BLaER1 (cell line): ENCODE data around the gene TBL3.

Experiments used
- H3K27ac ChIP-seq: shearing (Covaris generic); formaldehyde crosslinking; 2 replicates; pipeline ENCODE4 v1.8.1; 2022
- H3K27me3 ChIP-seq: shearing (Covaris generic); formaldehyde crosslinking; 2 replicates; pipeline ENCODE4 v1.8.1; 2022
- H3K36me3 ChIP-seq: shearing (Covaris generic); formaldehyde crosslinking; 2 replicates; pipeline ENCODE4 v1.8.1; 2022
- H3K4me1 ChIP-seq: shearing (Covaris generic); formaldehyde crosslinking; 2 replicates; pipeline ENCODE4 v1.8.1; 2022
- H3K4me2 ChIP-seq: shearing (Covaris generic); formaldehyde crosslinking; 2 replicates; pipeline ENCODE4 v1.8.1; 2022
- H3K4me3 ChIP-seq: shearing (Covaris generic); formaldehyde crosslinking; 2 replicates; pipeline ENCODE4 v1.8.1; 2022
- H3K9ac ChIP-seq: shearing (Covaris generic); formaldehyde crosslinking; 2 replicates; pipeline ENCODE4 v1.8.1; 2022
- H3K9me3 ChIP-seq: shearing (Covaris generic); formaldehyde crosslinking; 2 replicates; pipeline ENCODE4 v1.8.1; 2022
- H4K20me1 ChIP-seq: shearing (Covaris generic); formaldehyde crosslinking; 2 replicates; pipeline ENCODE4 v1.8.1; 2022
- Cebpa-rat ChIP-seq: shearing (Covaris generic); IDR thresholded peaks from 2 replicates; pipeline ENCODE4 v1.8.1; 2022

The TBL3 gene

GRCh38 chr16:1982013-1982433 is 10.2 kb downstream of the TBL3 start:
- no peak overlapping the region for H3K9ac ChIP-seq
- no peaks in the 10 kb centered on the region for H3K9me3 ChIP-seq
- H3K4me3 ChIP-seq: no peak overlapping the region
- peaks cover 68% of the 10 kb centered on the region for H3K27me3 ChIP-seq
- H3K4me2 ChIP-seq: no peak overlapping the region
- peaks cover 42% of the 10 kb centered on the region for H3K4me1 ChIP-seq
- peaks cover 66% of the 10 kb centered on the region for H4K20me1 ChIP-seq
- no peak overlapping the region for H3K27ac ChIP-seq
- no peak for TF ChIP-seq Cebpa-rat
- H3K36me3 ChIP-seq: peaks cover 45% of the 10 kb centered on the region

GRCh38 chr16:1982991-1983543 is 11.2 kb downstream of the TBL3 start:
- no peak for TF ChIP-seq Cebpa-rat
- no peaks in the 10 kb centered on the region for H3K9me3 ChIP-seq
- peak overlapping the region; percentile 92 for H3K9ac ChIP-seq
- peaks cover 62% of the 10 kb centered on the region for H4K20me1 ChIP-seq
- no peak overlapping the region for H3K27ac ChIP-seq
- peak overlapping the region; percentile 88 for H3K4me3 ChIP-seq
- peak overlapping the region; percentile 96 for H3K4me2 ChIP-seq
- H3K4me1 ChIP-seq: peaks cover 42% of the 10 kb centered on the region
- H3K36me3 ChIP-seq: peaks cover 38% of the 10 kb centered on the region
- peaks cover 65% of the 10 kb centered on the region for H3K27me3 ChIP-seq

DNA sequence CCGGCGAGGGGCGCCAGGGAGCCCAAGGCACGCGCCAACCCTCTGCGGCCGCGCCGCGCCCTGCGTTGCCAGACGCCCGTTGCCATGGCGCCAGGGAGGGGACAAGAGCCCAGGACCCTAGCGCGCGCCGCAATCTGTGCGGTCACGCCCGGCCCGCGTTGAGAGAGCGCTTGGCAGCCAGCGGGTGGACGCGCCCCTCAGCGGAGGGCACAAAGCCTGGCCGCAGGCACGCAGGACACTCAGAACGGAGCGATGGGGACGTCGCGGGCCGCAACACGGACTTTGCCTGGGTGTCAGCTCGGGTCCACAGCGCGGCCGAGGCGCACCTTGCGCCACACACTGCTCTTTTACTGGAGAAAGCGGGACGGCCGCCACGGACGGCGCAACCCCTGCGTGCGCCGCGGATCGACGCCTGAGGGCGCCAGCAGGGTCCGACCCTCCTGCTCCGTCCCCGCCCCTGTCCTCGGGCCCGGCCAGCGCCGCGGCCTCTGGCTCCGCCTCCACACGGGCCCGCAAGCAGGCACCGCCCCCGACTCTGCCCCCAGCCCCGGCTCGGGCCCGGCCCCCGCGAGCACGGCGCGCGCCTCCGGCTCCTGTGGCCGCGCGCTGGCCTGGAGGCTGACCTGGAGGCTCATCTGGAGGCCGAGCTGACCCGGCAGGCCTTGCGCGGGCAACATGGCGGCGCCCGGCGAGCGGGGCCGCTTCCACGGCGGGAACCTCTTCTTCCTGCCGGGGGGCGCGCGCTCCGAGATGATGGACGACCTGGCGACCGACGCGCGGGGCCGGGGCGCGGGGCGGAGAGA is 11.9 kb downstream of the TBL3 start, which contains the start of gene GFER:
GFER (plus strand) TSS at position 650 of the 803 bp plus-strand sequence; CDS start at position 676, 26 bp downstream.
- H3K4me3 ChIP-seq: peak within 1 kb of the TSS; percentile 88
- H3K4me2 ChIP-seq: peak within 1 kb of the TSS; percentile 96
- no peak for TF ChIP-seq Cebpa-rat
- H3K9ac ChIP-seq: peak within 1 kb of the TSS; percentile 92
- H3K27me3 ChIP-seq: peaks cover 65% of the 10 kb centered on the region
- peaks cover 32% of the 10 kb centered on the region for H3K36me3 ChIP-seq
- peak within 1 kb of the TSS; percentile 84 for H3K27ac ChIP-seq
- no peaks in the 10 kb centered on the region for H3K9me3 ChIP-seq
- H3K4me1 ChIP-seq: peaks cover 42% of the 10 kb centered on the region
- peaks cover 58% of the 10 kb centered on the region for H4K20me1 ChIP-seq

GRCh38 chr16:1984347-1985225 is 12.7 kb downstream of the TBL3 start:
- peak overlapping the region; percentile 84 for H3K27ac ChIP-seq
- peak overlapping the region; percentile 88 for H3K4me3 ChIP-seq
- peak overlapping the region; percentile 92 for H3K9ac ChIP-seq
- peaks cover 38% of the 10 kb centered on the region for H3K4me1 ChIP-seq
- peaks cover 57% of the 10 kb centered on the region for H4K20me1 ChIP-seq
- peaks cover 65% of the 10 kb centered on the region for H3K27me3 ChIP-seq
- peak overlapping the region; percentile 96 for H3K4me2 ChIP-seq
- H3K9me3 ChIP-seq: no peaks in the 10 kb centered on the region
- TF ChIP-seq Cebpa-rat: no peak
- H3K36me3 ChIP-seq: peaks cover 23% of the 10 kb centered on the region

- Histone ChIP-seq H3K27ac (no peak overlapping the region), H3K4me3 (peak overlapping the region; percentile 88), H4K20me1 (peaks cover 48% of the 10 kb centered on the region), H3K9ac (peak overlapping the region; percentile 92), H3K27me3 (peaks cover 65% of the 10 kb centered on the region), H3K9me3 (no peaks in the 10 kb centered on the region), H3K4me2 (peak overlapping the region; percentile 96), H3K36me3 (peaks cover 22% of the 10 kb centered on the region), H3K4me1 (peaks cover 33% of the 10 kb centered on the region)
- no peak for TF ChIP-seq Cebpa-rat
Measured at GRCh38 chr16:1985466-1986150, 13.8 kb downstream of the TBL3 start.

GRCh38 chr16:1987198-1987597 is 15.3 kb downstream of the TBL3 start:
- H3K27me3 ChIP-seq: peaks cover 63% of the 10 kb centered on the region
- no peak for TF ChIP-seq Cebpa-rat
- no peak overlapping the region for H3K9ac ChIP-seq
- no peak overlapping the region for H3K27ac ChIP-seq
- H4K20me1 ChIP-seq: peaks cover 37% of the 10 kb centered on the region
- peaks cover 42% of the 10 kb centered on the region for H3K4me1 ChIP-seq
- no peak overlapping the region for H3K4me3 ChIP-seq
- H3K36me3 ChIP-seq: peaks cover 22% of the 10 kb centered on the region
- no peak overlapping the region for H3K4me2 ChIP-seq
- no peaks in the 10 kb centered on the region for H3K9me3 ChIP-seq

DNA sequence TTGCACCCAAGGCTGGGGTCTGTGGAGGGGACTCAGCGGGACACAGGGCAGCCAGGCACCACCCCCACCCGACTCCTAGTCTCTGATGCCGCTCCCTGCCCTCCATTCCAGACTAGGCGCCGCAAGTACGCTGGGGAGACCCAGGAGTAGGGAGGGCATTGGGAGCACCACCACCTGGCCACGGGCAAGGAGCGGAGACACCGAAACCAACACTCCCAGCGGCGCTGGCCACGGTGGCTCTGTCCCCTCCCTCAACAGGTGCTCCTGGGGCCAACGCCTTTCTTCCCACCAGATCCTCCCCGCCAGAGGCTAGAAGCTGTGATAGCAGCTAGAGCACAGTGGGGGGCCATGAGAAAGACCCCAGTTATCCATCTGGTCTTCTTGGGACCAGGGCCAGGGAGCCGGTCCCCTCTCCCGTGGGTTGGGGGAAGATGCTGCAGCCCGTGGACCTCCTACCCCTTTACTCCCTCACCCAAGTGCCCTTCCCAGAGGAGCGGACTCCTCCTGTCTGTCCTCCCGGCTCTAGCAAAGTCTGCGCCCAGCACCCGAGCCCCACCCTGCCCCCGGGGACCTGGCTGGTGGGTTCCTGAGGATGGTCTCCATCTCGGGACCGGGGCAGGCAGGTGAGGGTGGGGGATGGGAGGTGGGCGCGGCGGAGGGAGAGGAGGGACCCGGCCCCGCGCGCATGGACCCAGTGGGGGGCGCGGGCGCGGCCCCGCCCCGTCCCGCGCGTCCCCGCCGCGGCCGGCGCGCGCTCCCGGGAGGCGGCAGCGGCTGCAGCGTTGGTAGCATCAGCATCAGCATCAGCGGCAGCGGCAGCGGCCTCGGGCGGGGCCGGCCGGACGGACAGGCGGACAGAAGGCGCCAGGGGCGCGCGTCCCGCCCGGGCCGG is 17.6 kb downstream of the TBL3 start, which contains the start of gene SYNGR3:
SYNGR3 (plus strand) TSS at position 762 of the 892 bp plus-strand sequence. CDS start 133 bp downstream, outside the sequence.
- H3K4me1 ChIP-seq: peaks cover 57% of the 10 kb centered on the region
- H3K4me3 ChIP-seq: peak within 1 kb of the TSS; percentile 42; the same call in 1 of the 2 replicates

GRCh38 chr16:1990101-1990350 is 18.2 kb downstream of the TBL3 start:
- Histone ChIP-seq H3K4me2 (peak overlapping the region; percentile 75; the same call in 1 of the 2 replicates), H3K9ac (no peak overlapping the region), H3K9me3 (no peaks in the 10 kb centered on the region), H3K27me3 (peaks cover 52% of the 10 kb centered on the region), H3K4me3 (peak overlapping the region; percentile 42; the same call in 1 of the 2 replicates), H3K4me1 (peaks cover 53% of the 10 kb centered on the region), H3K36me3 (peaks cover 22% of the 10 kb centered on the region), H4K20me1 (peaks cover 29% of the 10 kb centered on the region), H3K27ac (no peak overlapping the region)
- no peak for TF ChIP-seq Cebpa-rat

More for the DNA sequence above, 17.6 kb downstream of the TBL3 start, which contains the start of gene SYNGR3:
- peaks cover 22% of the 10 kb centered on the region for H3K36me3 ChIP-seq
- H3K27me3 ChIP-seq: peaks cover 52% of the 10 kb centered on the region
- no peaks in the 10 kb centered on the region for H3K9me3 ChIP-seq
- no peak within 1 kb of the TSS for H3K27ac ChIP-seq
- H3K9ac ChIP-seq: no peak within 1 kb of the TSS
- no peak for TF ChIP-seq Cebpa-rat
- H3K4me2 ChIP-seq: peak within 1 kb of the TSS; percentile 75
- peaks cover 32% of the 10 kb centered on the region for H4K20me1 ChIP-seq
